Hepatocyte (in vitro differentiated cells): ENCODE data around the gene ANKRD16. TPM values are rescaled to one million over a fixed set of nuclear protein-coding genes. Genes with fewer than 3 reads are reported as not detected.
"Not testable (repeated sequence)": the region's sequence is repeated elsewhere in the genome, so short reads cannot be mapped to it uniquely, and the experiment has no call there.

ENCODE experiments used
- DNase-seq: peaks from one replicate; pipeline ENCODE4 v3.0.0-alpha.2; 2016; ENCODE audit warnings: low spot score
- H2AFZ ChIP-seq: fragments of 200-600 bp; sonication (generic); 2 replicates; pipeline ENCODE4 v1.6.0; 2016; ENCODE audit warnings: antibody characterized with exemption, mild to moderate bottlenecking
- H3K27ac ChIP-seq: fragments of 200-600 bp; sonication (generic); 2 replicates; pipeline ENCODE4 v1.5.1; 2016; ENCODE audit warnings: mild to moderate bottlenecking
- H3K27me3 ChIP-seq: fragments of 200-600 bp; sonication (generic); 2 replicates; pipeline ENCODE4 v1.6.1; 2016
- H3K36me3 ChIP-seq: fragments of 200-600 bp; sonication (generic); replicated peaks from 2 replicates; pipeline ENCODE4 v1.5.1; 2016; ENCODE audit warnings: low read depth; ENCODE audit not compliant: insufficient read depth
- H3K4me1 ChIP-seq: fragments of 200-600 bp; sonication (generic); 2 replicates; pipeline ENCODE4 v1.5.1; 2016; ENCODE audit warnings: mild to moderate bottlenecking, moderate library complexity; ENCODE audit not compliant: insufficient read depth
- H3K4me2 ChIP-seq: fragments of 200-600 bp; sonication (generic); 2 replicates; pipeline ENCODE4 v1.6.0; 2016
- H3K4me3 ChIP-seq: fragments of 200-600 bp; sonication (generic); 2 replicates; pipeline ENCODE4 v1.5.1; 2016; ENCODE audit warnings: mild to moderate bottlenecking
- H3K79me2 ChIP-seq: fragments of 200-600 bp; sonication (generic); 2 replicates; pipeline ENCODE4 v1.6.0; 2017; ENCODE audit warnings: mild to moderate bottlenecking
- H3K9me2 ChIP-seq: fragments of 200-600 bp; sonication (generic); replicated peaks from 2 replicates; pipeline ENCODE4 v1.6.0; 2017; ENCODE audit warnings: mild to moderate bottlenecking; ENCODE audit not compliant: insufficient read depth
- H3K9me3 ChIP-seq: fragments of 200-600 bp; sonication (generic); 2 replicates; pipeline ENCODE4 v1.5.1; 2016; ENCODE audit warnings: low read depth, mild to moderate bottlenecking
- H4K20me1 ChIP-seq: fragments of 200-600 bp; sonication (generic); 2 replicates; pipeline ENCODE4 v1.6.0; 2016; ENCODE audit warnings: mild to moderate bottlenecking; ENCODE audit not compliant: insufficient read depth, poor library complexity, severe bottlenecking
- EZH2 ChIP-seq: fragments of 200-600 bp; sonication (generic); IDR thresholded peaks from 2 replicates; pipeline ENCODE4 v1.6.1; 2016; ENCODE audit warnings: antibody characterized with exemption, mild to moderate bottlenecking, borderline replicate concordance
- EZH2phosphoT487 ChIP-seq: fragments of 200-600 bp; sonication (generic); IDR thresholded peaks from one replicate; pipeline ENCODE4 v1.6.1; 2018; ENCODE audit warnings: antibody characterized with exemption, mild to moderate bottlenecking, low read depth, moderate library complexity; ENCODE audit not compliant: unreplicated experiment, severe bottlenecking
- WGBS: methylation state at CpG from one replicate; pipeline ENCODE4 v1.1.6; 2016; ENCODE audit warnings: low lambda C conversion rate; ENCODE audit errors: missing lambda C conversion rate; 5-methylcytosine and 5-hydroxymethylcytosine counted together
- polyA plus RNA-seq: library from polyadenylated mRNA; unstranded; fragments of >200 nt; fragmentation: Nextera tagmentation; extraction: Ambion mirVana; gene quantifications from 2 replicates; pipeline ENCODE4 v1.2.1, GENCODE V29; 2016
- total RNA-seq: library from RNA; depleted of rRNA; stranded (reverse); fragments of >200 nt; gene quantifications from 2 replicates; pipeline ENCODE4 v1.2.3, GENCODE V29; 2014
- TF ChIP-seq, protein P1 (sequence below): fragments of 200-600 bp; sonication (generic); IDR thresholded peaks from 2 replicates; pipeline ENCODE4 v1.5.1; 2016; ENCODE audit warnings: antibody characterized with exemption, mild to moderate bottlenecking; ENCODE audit not compliant: poor library complexity

ANKRD16 gene
- total and polyA plus RNA-seq, 2 experiments from 2014 or later = 6.8 to 15.7 TPM

DNA sequence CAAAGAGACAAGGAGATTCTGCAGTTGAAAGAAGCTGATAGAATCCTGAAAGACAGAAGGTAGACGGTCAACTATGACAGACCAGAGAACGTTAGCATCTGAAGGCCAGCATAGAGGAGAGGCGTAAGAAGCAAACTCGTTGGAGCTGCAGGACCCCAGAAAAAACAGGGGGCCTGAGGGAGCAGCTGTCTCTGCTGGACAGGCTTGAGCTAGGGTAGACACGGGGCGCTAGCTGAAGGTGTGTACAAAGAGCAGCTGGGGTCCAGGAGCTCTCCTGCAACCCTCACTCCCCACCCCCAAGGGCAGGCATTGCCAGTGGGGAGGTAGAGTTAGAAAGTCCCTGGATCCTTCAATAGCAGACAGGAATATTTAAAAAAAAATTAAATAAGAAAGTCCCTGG, 61.9 kb downstream of the ANKRD16 start:
- no peaks in the 10 kb centered on the region for H3K9me2 ChIP-seq
- H3K4me3 ChIP-seq = no peak overlapping the region
- TF ChIP-seq EZH2phosphoT487 (no peak), EZH2 (no peak)
- TF ChIP-seq, protein P1, sequence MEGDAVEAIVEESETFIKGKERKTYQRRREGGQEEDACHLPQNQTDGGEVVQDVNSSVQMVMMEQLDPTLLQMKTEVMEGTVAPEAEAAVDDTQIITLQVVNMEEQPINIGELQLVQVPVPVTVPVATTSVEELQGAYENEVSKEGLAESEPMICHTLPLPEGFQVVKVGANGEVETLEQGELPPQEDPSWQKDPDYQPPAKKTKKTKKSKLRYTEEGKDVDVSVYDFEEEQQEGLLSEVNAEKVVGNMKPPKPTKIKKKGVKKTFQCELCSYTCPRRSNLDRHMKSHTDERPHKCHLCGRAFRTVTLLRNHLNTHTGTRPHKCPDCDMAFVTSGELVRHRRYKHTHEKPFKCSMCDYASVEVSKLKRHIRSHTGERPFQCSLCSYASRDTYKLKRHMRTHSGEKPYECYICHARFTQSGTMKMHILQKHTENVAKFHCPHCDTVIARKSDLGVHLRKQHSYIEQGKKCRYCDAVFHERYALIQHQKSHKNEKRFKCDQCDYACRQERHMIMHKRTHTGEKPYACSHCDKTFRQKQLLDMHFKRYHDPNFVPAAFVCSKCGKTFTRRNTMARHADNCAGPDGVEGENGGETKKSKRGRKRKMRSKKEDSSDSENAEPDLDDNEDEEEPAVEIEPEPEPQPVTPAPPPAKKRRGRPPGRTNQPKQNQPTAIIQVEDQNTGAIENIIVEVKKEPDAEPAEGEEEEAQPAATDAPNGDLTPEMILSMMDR = no peak
- H3K4me1 ChIP-seq = no peaks in the 10 kb centered on the region
- no peaks in the 10 kb centered on the region for H3K36me3 ChIP-seq
- WGBS = 79% methylated on average over 6 of the region's 6 CpGs
- no peaks in the 10 kb centered on the region for H3K9me3 ChIP-seq
- H3K27ac ChIP-seq = no peak overlapping the region
- H3K27me3 ChIP-seq = no peaks in the 10 kb centered on the region
- H3K4me2 ChIP-seq = no peak overlapping the region
- no peaks in the 10 kb centered on the region for H3K79me2 ChIP-seq
- H4K20me1 ChIP-seq = no peaks in the 10 kb centered on the region
- no peak for DNase-seq
- H2AFZ ChIP-seq = no peak overlapping the region

DNA sequence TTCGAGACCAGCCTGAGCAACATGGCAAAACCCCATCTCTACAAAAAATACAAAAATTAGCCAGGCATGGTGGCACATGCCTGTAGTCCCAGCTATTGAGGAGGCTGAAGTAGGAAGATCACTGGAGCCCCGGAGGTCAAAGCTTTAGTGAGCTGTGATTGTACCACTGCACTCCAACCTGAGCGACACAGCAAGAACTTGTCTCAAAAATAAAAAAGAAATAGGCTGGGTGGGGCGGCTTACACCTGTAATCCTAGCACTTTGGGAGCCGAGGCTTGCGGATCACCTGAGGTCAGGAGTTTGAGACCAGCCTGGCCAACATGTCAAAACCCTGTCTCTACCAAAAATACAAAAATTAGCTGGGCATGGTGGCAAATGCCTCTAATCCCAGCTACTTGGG, 63.2 kb downstream of the ANKRD16 start:
- H3K27me3 ChIP-seq, H2AFZ ChIP-seq, H3K9me3 ChIP-seq, H3K4me2 ChIP-seq, H3K4me1 ChIP-seq, H3K36me3 ChIP-seq, H3K27ac ChIP-seq, H3K9me2 ChIP-seq, H3K79me2 ChIP-seq, H3K4me3 ChIP-seq, DNase-seq, H4K20me1 ChIP-seq: not testable (repeated sequence)
- 96% methylated on average over 6 of the region's 6 CpGs for WGBS

DNA sequence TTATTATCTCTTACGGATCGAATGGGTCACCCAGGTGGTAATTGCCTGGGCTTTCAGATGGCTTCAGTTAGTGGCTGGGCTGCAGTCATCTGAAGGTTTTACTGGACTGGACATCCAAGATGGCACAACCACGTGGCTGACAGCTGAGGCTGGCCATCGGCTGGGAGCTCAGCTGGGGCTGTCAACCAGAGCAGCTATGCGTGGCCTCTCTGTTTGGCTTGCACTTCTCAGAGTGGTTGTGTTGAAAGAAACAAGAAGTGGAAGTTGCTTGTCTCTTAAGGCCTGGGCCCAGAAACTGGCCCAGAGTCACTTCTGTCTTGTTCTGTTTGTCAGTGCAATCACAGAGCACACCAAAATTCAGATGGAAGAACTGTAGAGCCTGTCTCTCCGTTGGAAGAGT, 70.8 kb downstream of the ANKRD16 start:
- Histone ChIP-seq H2AFZ (no peak overlapping the region), H4K20me1 (no peaks in the 10 kb centered on the region), H3K27me3 (no peaks in the 10 kb centered on the region), H3K27ac (no peak overlapping the region), H3K9me3 (no peaks in the 10 kb centered on the region), H3K4me1 (peaks cover 10% of the 10 kb centered on the region), H3K4me3 (no peak overlapping the region), H3K4me2 (no peak overlapping the region), H3K79me2 (peaks cover 8% of the 10 kb centered on the region), H3K9me2 (no peaks in the 10 kb centered on the region), H3K36me3 (no peaks in the 10 kb centered on the region)
- WGBS = 94% methylated on average over 6 of the region's 6 CpGs
- no peak for DNase-seq
- TF ChIP-seq EZH2phosphoT487 (no peak), EZH2 (no peak)
- TF ChIP-seq, protein P1 = no peak

DNA sequence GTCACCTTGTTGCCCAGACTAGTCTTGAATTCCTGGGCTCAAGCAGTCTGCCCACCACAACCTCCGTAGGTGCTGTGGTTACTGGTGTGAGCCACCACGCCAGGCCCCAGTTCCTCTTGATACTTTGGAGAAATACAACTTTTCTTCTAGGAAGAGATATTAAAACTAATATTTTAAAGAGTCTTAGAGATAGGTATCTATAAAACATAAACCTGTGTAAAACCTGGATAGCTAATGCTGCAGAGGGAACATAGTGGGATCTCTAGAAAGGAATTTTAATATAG, 71.7 kb downstream of the ANKRD16 start:
- TF ChIP-seq, protein P1 = no peak
- TF ChIP-seq EZH2phosphoT487 (no peak), EZH2 (no peak)
- Histone ChIP-seq H4K20me1 (no peaks in the 10 kb centered on the region), H3K9me2 (no peaks in the 10 kb centered on the region), H2AFZ (no peak overlapping the region), H3K4me1 (peaks cover 10% of the 10 kb centered on the region), H3K27me3 (no peaks in the 10 kb centered on the region), H3K36me3 (no peaks in the 10 kb centered on the region), H3K4me3 (no peak overlapping the region), H3K27ac (no peak overlapping the region), H3K4me2 (no peak overlapping the region), H3K79me2 (peaks cover 9% of the 10 kb centered on the region), H3K9me3 (no peaks in the 10 kb centered on the region)
- 93% methylated on average over 2 of the region's 2 CpGs for WGBS
- DNase-seq = no peak
